Osteocyte (in vitro differentiated cells): ENCODE results near the gene LMCD1. TPM values are rescaled to one million over a fixed set of nuclear protein-coding genes. Genes with fewer than 3 reads are reported as not detected.

Source experiments
- DNase-seq: peaks from one replicate; pipeline ENCODE4 v3.0.0; 2021; ENCODE audit warnings: mixed read lengths; ENCODE audit not compliant: unreplicated experiment; ENCODE audit errors: extremely low spot score
- H3K27ac Mint-ChIP-seq: one replicate; pipeline ENCODE4 v1.8.0; 2021; ENCODE audit warnings: mild to moderate bottlenecking, mixed read lengths; ENCODE audit not compliant: unreplicated experiment
- H3K27me3 Mint-ChIP-seq: one replicate; pipeline ENCODE4 v1.8.0; 2021; ENCODE audit warnings: mixed read lengths; ENCODE audit not compliant: unreplicated experiment
- H3K36me3 Mint-ChIP-seq: one replicate; pipeline ENCODE4 v1.8.0; 2021; ENCODE audit warnings: mixed read lengths; ENCODE audit not compliant: unreplicated experiment
- H3K4me1 Mint-ChIP-seq: one replicate; pipeline ENCODE4 v1.8.0; 2021; ENCODE audit warnings: mixed read lengths; ENCODE audit not compliant: unreplicated experiment
- H3K4me3 Mint-ChIP-seq: one replicate; pipeline ENCODE4 v1.8.0; 2021; ENCODE audit warnings: mild to moderate bottlenecking, moderate library complexity, mixed read lengths; ENCODE audit not compliant: unreplicated experiment
- H3K9me3 Mint-ChIP-seq: one replicate; pipeline ENCODE4 v1.8.0; 2021; ENCODE audit warnings: mixed read lengths; ENCODE audit not compliant: unreplicated experiment
- CTCF ChIP-seq: fragments of 200-600 bp; sonication (generic); IDR thresholded peaks from 2 replicates; pipeline ENCODE4 v1.5.0; 2021; ENCODE audit warnings: antibody characterized with exemption, mild to moderate bottlenecking, moderate library complexity
- total RNA-seq: library from RNA; stranded (reverse); gene quantifications from 2 replicates; pipeline ENCODE4 v1.2.1, GENCODE V29; 2021

The LMCD1 gene
- total RNA-seq, 1 donor from 2014 or later = 136 TPM

GRCh38 chr3:8520816-8521403 is 19.3 kb downstream of the LMCD1 start:
- H3K4me3 Mint-ChIP-seq = no peak overlapping the region
- peaks cover 57% of the 10 kb centered on the region for H3K36me3 Mint-ChIP-seq
- H3K27me3 Mint-ChIP-seq = no peaks in the 10 kb centered on the region
- H3K4me1 Mint-ChIP-seq = peaks cover 88% of the 10 kb centered on the region
- no peak for TF ChIP-seq CTCF
- H3K9me3 Mint-ChIP-seq = peaks cover 6% of the 10 kb centered on the region
- peak overlapping the region; percentile 61 for H3K27ac Mint-ChIP-seq
- DNase-seq = no peak

- no peak overlapping the region for H3K4me3 Mint-ChIP-seq
- peak overlapping the region; percentile 29 for H3K27ac Mint-ChIP-seq
- no peak for TF ChIP-seq CTCF
- no peak for DNase-seq
- H3K27me3 Mint-ChIP-seq = no peaks in the 10 kb centered on the region
- H3K36me3 Mint-ChIP-seq = peaks cover 59% of the 10 kb centered on the region
- peaks cover 6% of the 10 kb centered on the region for H3K9me3 Mint-ChIP-seq
- peaks cover 85% of the 10 kb centered on the region for H3K4me1 Mint-ChIP-seq
Measured at GRCh38 chr3:8523041-8523440, 21.4 kb downstream of the LMCD1 start.

- Mint-ChIP-seq H3K27ac (no peak overlapping the region), H3K4me1 (peaks cover 82% of the 10 kb centered on the region), H3K4me3 (no peak overlapping the region), H3K36me3 (peaks cover 58% of the 10 kb centered on the region), H3K9me3 (no peaks in the 10 kb centered on the region), H3K27me3 (no peaks in the 10 kb centered on the region)
- no peak for TF ChIP-seq CTCF
- DNase-seq = no peak
Measured at GRCh38 chr3:8524249-8524648, 22.6 kb downstream of the LMCD1 start.

- no peaks in the 10 kb centered on the region for H3K9me3 Mint-ChIP-seq
- no peak overlapping the region for H3K4me3 Mint-ChIP-seq
- H3K27ac Mint-ChIP-seq = peak overlapping the region; percentile 19
- no peak for DNase-seq
- TF ChIP-seq CTCF = no peak
- H3K4me1 Mint-ChIP-seq = peaks cover 82% of the 10 kb centered on the region
- H3K36me3 Mint-ChIP-seq = peaks cover 60% of the 10 kb centered on the region
- no peaks in the 10 kb centered on the region for H3K27me3 Mint-ChIP-seq
Measured at GRCh38 chr3:8524656-8525399, 23.2 kb downstream of the LMCD1 start.

- peaks cover 67% of the 10 kb centered on the region for H3K36me3 Mint-ChIP-seq
- TF ChIP-seq CTCF = no peak
- peaks cover 82% of the 10 kb centered on the region for H3K4me1 Mint-ChIP-seq
Measured at GRCh38 chr3:8525893-8526292, 24.3 kb downstream of the LMCD1 start.

More at GRCh38 chr3:8525893-8526292, 24.3 kb downstream of the LMCD1 start:
- Mint-ChIP-seq H3K27ac (no peak overlapping the region), H3K9me3 (no peaks in the 10 kb centered on the region), H3K4me3 (no peak overlapping the region), H3K27me3 (no peaks in the 10 kb centered on the region)
- no peak for DNase-seq
